Suprapubic skin (tissue), 4 donors: ENCODE results near the gene SERINC2. TPM values are rescaled to one million over a fixed set of nuclear protein-coding genes. Genes with fewer than 3 reads are reported as not detected.
A peak's percentile ranks its signal among the peaks of the same experiment; 100 is the strongest.

ENCODE experiments used
- DNase-seq, 2 donors: peaks; one replicate each; pipeline ENCODE4 v3.0.0-alpha.2; 2019; ENCODE audit warnings: low spot score in 2 of 2
- H3K27ac ChIP-seq: fragments of 200-600 bp; sonication (generic); one replicate; pipeline ENCODE4 v1.5.1; 2019
- H3K27me3 ChIP-seq: fragments of 200-600 bp; sonication (generic); one replicate; pipeline ENCODE4 v1.5.1; 2019
- H3K36me3 ChIP-seq: fragments of 200-600 bp; sonication (generic); one replicate; pipeline ENCODE4 v1.5.1; 2019
- H3K4me1 ChIP-seq: fragments of 200-600 bp; sonication (generic); one replicate; pipeline ENCODE4 v1.5.1; 2019
- H3K4me3 ChIP-seq: fragments of 200-600 bp; sonication (generic); one replicate; pipeline ENCODE4 v1.5.1; 2019; ENCODE audit warnings: mild to moderate bottlenecking
- H3K9me3 ChIP-seq: fragments of 200-600 bp; sonication (generic); one replicate; pipeline ENCODE4 v1.5.1; 2019
- EP300 ChIP-seq: sonication (generic); formaldehyde crosslinking; IDR thresholded peaks from one replicate; pipeline ENCODE4 v1.6.1; 2017; ENCODE audit warnings: antibody characterized with exemption
- POLR2A ChIP-seq, 2 donors: fragments of 450-650 bp; IDR thresholded peaks; one replicate each; pipeline ENCODE4 v1.6.1; 2017; ENCODE audit warnings: antibody characterized with exemption in 2 of 2, mild to moderate bottlenecking in 2 of 2, moderate library complexity in 2 of 2
- POLR2AphosphoS5 ChIP-seq, 3 donors: sonication (generic); formaldehyde crosslinking; IDR thresholded peaks; one replicate each; pipeline ENCODE4 v1.6.1; 2017; ENCODE audit warnings: antibody characterized with exemption in 3 of 3
- WGBS: methylation state at CpG from one replicate; pipeline ENCODE4 v1.1.5; 2018; 5-methylcytosine and 5-hydroxymethylcytosine counted together
- total RNA-seq, 4 donors: library from RNA; depleted of rRNA; stranded (reverse); fragments of >200 nt; gene quantifications; one replicate each; pipeline ENCODE4 v1.1.0, GENCODE V29; 2016
- TF ChIP-seq, protein P1 (sequence below), 2 donors: fragments of 200-600 bp in 1 of 2; fragments of 450-650 bp in 1 of 2; sonication (generic) in 1 of 2; IDR thresholded peaks; one replicate each; pipeline ENCODE4 v1.5.1; 2016 to 2019; ENCODE audit warnings: antibody characterized with exemption in 2 of 2, mild to moderate bottlenecking in 1 of 2, moderate library complexity in 1 of 2

The SERINC2 gene
- total RNA-seq, 4 donors from 2014 or later = 52.9 to 95.6 (median 68.3) TPM

GRCh38 chr1:31436596-31437432 is 23.8 kb downstream of the SERINC2 start:
- H3K27me3 ChIP-seq = no peaks in the 10 kb centered on the region
- 75% methylated on average over 9 of the region's 9 CpGs for WGBS
- peaks cover 3% of the 10 kb centered on the region for H3K36me3 ChIP-seq
- TF ChIP-seq, protein P1, sequence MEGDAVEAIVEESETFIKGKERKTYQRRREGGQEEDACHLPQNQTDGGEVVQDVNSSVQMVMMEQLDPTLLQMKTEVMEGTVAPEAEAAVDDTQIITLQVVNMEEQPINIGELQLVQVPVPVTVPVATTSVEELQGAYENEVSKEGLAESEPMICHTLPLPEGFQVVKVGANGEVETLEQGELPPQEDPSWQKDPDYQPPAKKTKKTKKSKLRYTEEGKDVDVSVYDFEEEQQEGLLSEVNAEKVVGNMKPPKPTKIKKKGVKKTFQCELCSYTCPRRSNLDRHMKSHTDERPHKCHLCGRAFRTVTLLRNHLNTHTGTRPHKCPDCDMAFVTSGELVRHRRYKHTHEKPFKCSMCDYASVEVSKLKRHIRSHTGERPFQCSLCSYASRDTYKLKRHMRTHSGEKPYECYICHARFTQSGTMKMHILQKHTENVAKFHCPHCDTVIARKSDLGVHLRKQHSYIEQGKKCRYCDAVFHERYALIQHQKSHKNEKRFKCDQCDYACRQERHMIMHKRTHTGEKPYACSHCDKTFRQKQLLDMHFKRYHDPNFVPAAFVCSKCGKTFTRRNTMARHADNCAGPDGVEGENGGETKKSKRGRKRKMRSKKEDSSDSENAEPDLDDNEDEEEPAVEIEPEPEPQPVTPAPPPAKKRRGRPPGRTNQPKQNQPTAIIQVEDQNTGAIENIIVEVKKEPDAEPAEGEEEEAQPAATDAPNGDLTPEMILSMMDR (IDR thresholded peaks at IDR 0.05) = no peak
- no peak for TF ChIP-seq POLR2AphosphoS5 (IDR thresholded peaks at IDR 0.05)
- no peak for TF ChIP-seq EP300
- TF ChIP-seq POLR2A (IDR thresholded peaks at IDR 0.05) = no peak
- no peaks in the 10 kb centered on the region for H3K9me3 ChIP-seq
- H3K27ac ChIP-seq = no peak overlapping the region
- H3K4me1 ChIP-seq = no peaks in the 10 kb centered on the region
- DNase-seq = peak in 1 of 2 donors; percentile 37
- no peak overlapping the region for H3K4me3 ChIP-seq

- H3K4me3 ChIP-seq = no peak overlapping the region
- no peaks in the 10 kb centered on the region for H3K4me1 ChIP-seq
- no peak for TF ChIP-seq EP300
- no peak for TF ChIP-seq POLR2A (IDR thresholded peaks at IDR 0.05)
- TF ChIP-seq POLR2AphosphoS5 (IDR thresholded peaks at IDR 0.05) = no peak
- TF ChIP-seq, protein P1 (IDR thresholded peaks at IDR 0.05) = no peak
- 85% methylated on average over 11 of the region's 11 CpGs for WGBS
- H3K36me3 ChIP-seq = peaks cover 3% of the 10 kb centered on the region
- no peak for DNase-seq
- no peak overlapping the region for H3K27ac ChIP-seq
- no peaks in the 10 kb centered on the region for H3K27me3 ChIP-seq
- H3K9me3 ChIP-seq = no peaks in the 10 kb centered on the region
Measured at GRCh38 chr1:31437433-31438037, 24.5 kb downstream of the SERINC2 start.

GRCh38 chr1:31439276-31439675 is 26.3 kb downstream of the SERINC2 start:
- Histone ChIP-seq H3K9me3 (no peaks in the 10 kb centered on the region), H3K36me3 (no peaks in the 10 kb centered on the region), H3K4me1 (no peaks in the 10 kb centered on the region), H3K27me3 (no peaks in the 10 kb centered on the region), H3K4me3 (no peak overlapping the region), H3K27ac (no peak overlapping the region)
- TF ChIP-seq, protein P1 (IDR thresholded peaks at IDR 0.05) = no peak
- no peak for TF ChIP-seq EP300
- TF ChIP-seq POLR2A (IDR thresholded peaks at IDR 0.05) = no peak
- no peak for TF ChIP-seq POLR2AphosphoS5 (IDR thresholded peaks at IDR 0.05)
- 97% methylated on average over 3 of the region's 3 CpGs for WGBS
- no peak for DNase-seq

DNA sequence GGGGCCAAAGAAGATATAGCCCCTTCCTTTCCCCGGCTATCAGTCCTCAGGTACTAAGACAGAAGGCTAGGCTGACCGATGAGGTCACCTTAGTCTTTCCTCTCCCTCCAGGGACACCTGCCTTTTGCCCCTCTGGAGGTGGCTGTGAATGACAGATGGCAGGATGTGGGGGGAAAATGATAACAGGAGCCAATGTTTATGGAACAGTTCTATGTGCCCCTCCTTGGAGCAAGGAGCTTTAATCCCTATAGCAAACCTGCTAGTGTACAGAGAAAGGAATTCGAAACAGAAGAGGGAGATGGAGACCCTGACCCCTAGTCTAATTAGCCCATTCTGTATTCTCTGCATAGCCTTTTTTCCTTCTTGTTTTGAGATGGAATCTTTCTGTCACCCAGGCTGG is 28.1 kb downstream of the SERINC2 start:
- TF ChIP-seq POLR2AphosphoS5 (IDR thresholded peaks at IDR 0.05) (no peak), EP300 (no peak), POLR2A (IDR thresholded peaks at IDR 0.05) (no peak)
- TF ChIP-seq, protein P1 (IDR thresholded peaks at IDR 0.05) = no peak
- Histone ChIP-seq H3K4me1 (no peaks in the 10 kb centered on the region), H3K9me3 (no peaks in the 10 kb centered on the region), H3K27me3 (no peaks in the 10 kb centered on the region), H3K27ac (no peak overlapping the region), H3K36me3 (no peaks in the 10 kb centered on the region), H3K4me3 (no peak overlapping the region)
- WGBS = 78% methylated on average over 3 of the region's 3 CpGs
- no peak for DNase-seq

- no peak for DNase-seq
- WGBS = 82% methylated on average over 4 of the region's 4 CpGs
- no peaks in the 10 kb centered on the region for H3K4me1 ChIP-seq
- no peak for TF ChIP-seq EP300
- TF ChIP-seq POLR2AphosphoS5 (IDR thresholded peaks at IDR 0.05) = no peak
- TF ChIP-seq, protein P1 (IDR thresholded peaks at IDR 0.05) = no peak
- TF ChIP-seq POLR2A (IDR thresholded peaks at IDR 0.05) = no peak
- H3K27ac ChIP-seq = no peak overlapping the region
- no peak overlapping the region for H3K4me3 ChIP-seq
- H3K9me3 ChIP-seq = no peaks in the 10 kb centered on the region
- no peaks in the 10 kb centered on the region for H3K27me3 ChIP-seq
- H3K36me3 ChIP-seq = no peaks in the 10 kb centered on the region
Measured at GRCh38 chr1:31441558-31441957, 28.5 kb downstream of the SERINC2 start.
